Measurements from ENCODE around the gene PEX13. TPM values are rescaled to one million over a fixed set of nuclear protein-coding genes. Genes with fewer than 3 reads are reported as not detected.

PEX13 gene
- total RNA-seq, 1 donor from 2014 or later = 28.8 TPM

DNA sequence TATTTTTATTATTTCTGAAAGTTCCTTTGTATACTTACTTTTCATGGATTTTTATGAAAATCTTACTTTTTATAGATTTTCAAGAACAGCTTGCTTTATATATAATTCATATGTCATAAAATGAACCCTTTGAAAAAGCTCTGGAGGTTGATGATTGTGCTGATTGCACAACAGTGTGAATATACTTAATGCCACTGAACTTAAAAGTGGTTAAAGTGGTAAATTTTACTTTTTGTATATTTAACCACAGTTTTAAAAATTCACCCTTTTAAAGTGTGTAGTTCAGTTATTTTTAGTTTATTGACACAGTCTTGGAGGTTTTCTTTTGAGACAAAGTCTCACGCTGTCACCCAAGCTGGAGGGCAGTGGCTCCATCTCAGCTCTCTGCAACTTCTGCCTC, 56.6 kb downstream of the PEX13 start:
- no peak overlapping the region for H3K4me3 ChIP-seq (ENCODE audit: insufficient read depth, low read depth, low read length)
- H3K4me2 ChIP-seq (ENCODE audit: low read length) = no peak overlapping the region
- H3K9me3 ChIP-seq (ENCODE audit: insufficient read depth, low read depth, low read length) = no peaks in the 10 kb centered on the region
- Mint-ChIP-seq H3K36me3 (ENCODE audit: low read depth, unreplicated experiment) (no peaks in the 10 kb centered on the region), H3K27me3 (ENCODE audit: low read depth, unreplicated experiment) (no peaks in the 10 kb centered on the region), H3K4me3 (ENCODE audit: unreplicated experiment) (no peak overlapping the region), H3K9me3 (ENCODE audit: unreplicated experiment) (no peaks in the 10 kb centered on the region), H3K27ac (ENCODE audit: unreplicated experiment) (no peak overlapping the region), H3K4me1 (ENCODE audit: low read depth, unreplicated experiment) (no peaks in the 10 kb centered on the region)
- peaks cover 1% of the 10 kb centered on the region for H3K79me2 ChIP-seq (ENCODE audit: insufficient read depth, low read length)
- FAIRE-seq (no peak), DNase-seq (ENCODE audit: low read depth) (no peak)
- H4K20me1 ChIP-seq (ENCODE audit: insufficient read depth, low read length) = no peaks in the 10 kb centered on the region
- no peaks in the 10 kb centered on the region for H3K4me1 ChIP-seq (ENCODE audit: insufficient read depth, low read length)
- H3K27me3 ChIP-seq (ENCODE audit: insufficient read depth, low read length) = no peaks in the 10 kb centered on the region
- peaks cover 16% of the 10 kb centered on the region for H3K36me3 ChIP-seq (ENCODE audit: insufficient read depth, low read length)
- H2AFZ ChIP-seq (ENCODE audit: low read depth, low read length) = no peak overlapping the region
- H3K27ac ChIP-seq (ENCODE audit: low read depth, low read length) = no peak overlapping the region
- no peak for TF ChIP-seq EZH2 (IDR thresholded peaks at IDR 0.05; ENCODE audit: insufficient read depth, low read length)
- TF ChIP-seq, protein P1, sequence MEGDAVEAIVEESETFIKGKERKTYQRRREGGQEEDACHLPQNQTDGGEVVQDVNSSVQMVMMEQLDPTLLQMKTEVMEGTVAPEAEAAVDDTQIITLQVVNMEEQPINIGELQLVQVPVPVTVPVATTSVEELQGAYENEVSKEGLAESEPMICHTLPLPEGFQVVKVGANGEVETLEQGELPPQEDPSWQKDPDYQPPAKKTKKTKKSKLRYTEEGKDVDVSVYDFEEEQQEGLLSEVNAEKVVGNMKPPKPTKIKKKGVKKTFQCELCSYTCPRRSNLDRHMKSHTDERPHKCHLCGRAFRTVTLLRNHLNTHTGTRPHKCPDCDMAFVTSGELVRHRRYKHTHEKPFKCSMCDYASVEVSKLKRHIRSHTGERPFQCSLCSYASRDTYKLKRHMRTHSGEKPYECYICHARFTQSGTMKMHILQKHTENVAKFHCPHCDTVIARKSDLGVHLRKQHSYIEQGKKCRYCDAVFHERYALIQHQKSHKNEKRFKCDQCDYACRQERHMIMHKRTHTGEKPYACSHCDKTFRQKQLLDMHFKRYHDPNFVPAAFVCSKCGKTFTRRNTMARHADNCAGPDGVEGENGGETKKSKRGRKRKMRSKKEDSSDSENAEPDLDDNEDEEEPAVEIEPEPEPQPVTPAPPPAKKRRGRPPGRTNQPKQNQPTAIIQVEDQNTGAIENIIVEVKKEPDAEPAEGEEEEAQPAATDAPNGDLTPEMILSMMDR (IDR thresholded peaks at IDR 0.05; ENCODE audit: insufficient read depth, low read depth, low read length) = no peak
- H3K9ac ChIP-seq (ENCODE audit: low read length) = no peak overlapping the region

DNA sequence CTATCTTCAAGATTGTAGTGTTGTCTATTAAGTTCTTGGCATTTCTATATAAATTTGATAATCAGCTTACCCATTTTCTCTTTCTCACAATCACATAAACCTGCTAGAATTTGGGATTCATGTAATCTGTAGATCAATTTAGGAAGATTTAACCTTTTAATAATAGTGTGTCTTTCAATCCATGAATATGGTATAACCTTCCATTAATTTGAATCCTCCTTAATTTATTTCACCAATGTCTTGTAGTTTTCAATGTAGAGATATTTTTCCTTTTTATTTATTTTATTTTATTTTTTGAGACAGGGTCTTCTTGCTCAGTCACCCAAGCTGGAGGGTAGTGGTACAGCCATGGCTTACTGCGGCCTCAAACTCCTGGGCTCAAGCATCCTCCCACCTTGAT, 68.4 kb downstream of the PEX13 start:
- FAIRE-seq (no peak), DNase-seq (ENCODE audit: low read depth) (no peak)
- no peak overlapping the region for H3K4me3 ChIP-seq (ENCODE audit: insufficient read depth, low read depth, low read length)
- no peak overlapping the region for H3K9ac ChIP-seq (ENCODE audit: low read length)
- no peaks in the 10 kb centered on the region for H3K27me3 ChIP-seq (ENCODE audit: insufficient read depth, low read length)
- Mint-ChIP-seq H3K9me3 (ENCODE audit: unreplicated experiment) (no peaks in the 10 kb centered on the region), H3K4me3 (ENCODE audit: unreplicated experiment) (no peak overlapping the region), H3K36me3 (ENCODE audit: low read depth, unreplicated experiment) (peaks cover 7% of the 10 kb centered on the region), H3K4me1 (ENCODE audit: low read depth, unreplicated experiment) (no peaks in the 10 kb centered on the region), H3K27me3 (ENCODE audit: low read depth, unreplicated experiment) (no peaks in the 10 kb centered on the region), H3K27ac (ENCODE audit: unreplicated experiment) (no peak overlapping the region)
- no peaks in the 10 kb centered on the region for H3K4me1 ChIP-seq (ENCODE audit: insufficient read depth, low read length)
- H3K4me2 ChIP-seq (ENCODE audit: low read length) = no peak overlapping the region
- H3K27ac ChIP-seq (ENCODE audit: low read depth, low read length) = no peak overlapping the region
- no peaks in the 10 kb centered on the region for H3K79me2 ChIP-seq (ENCODE audit: insufficient read depth, low read length)
- H4K20me1 ChIP-seq (ENCODE audit: insufficient read depth, low read length) = no peaks in the 10 kb centered on the region
- peaks cover 7% of the 10 kb centered on the region for H3K36me3 ChIP-seq (ENCODE audit: insufficient read depth, low read length)
- no peak overlapping the region for H2AFZ ChIP-seq (ENCODE audit: low read depth, low read length)
- H3K9me3 ChIP-seq (ENCODE audit: insufficient read depth, low read depth, low read length) = no peaks in the 10 kb centered on the region
- TF ChIP-seq EZH2 (IDR thresholded peaks at IDR 0.05; ENCODE audit: insufficient read depth, low read length) = no peak
- TF ChIP-seq, protein P1 (IDR thresholded peaks at IDR 0.05; ENCODE audit: insufficient read depth, low read depth, low read length) = no peak

DNA sequence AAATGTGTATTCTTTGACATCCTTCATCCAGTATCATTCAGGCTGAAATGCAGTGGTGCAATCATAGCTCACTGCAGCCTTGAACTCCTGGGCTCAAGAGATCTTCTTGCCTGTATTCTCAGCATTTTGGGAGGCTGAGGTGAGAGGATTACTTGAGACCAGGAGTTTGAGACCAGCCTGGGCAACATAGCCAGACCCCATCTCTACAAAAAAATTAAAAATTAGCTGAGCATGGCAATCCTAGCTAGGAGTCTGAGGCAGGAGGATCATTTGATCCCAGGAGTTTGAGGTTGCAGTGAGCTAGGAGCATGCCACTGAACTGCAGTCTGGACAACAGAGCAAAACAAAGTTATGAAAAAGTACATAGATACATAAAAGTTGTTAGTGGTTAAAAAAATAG, 72.3 kb downstream of the PEX13 start:
- Mint-ChIP-seq H3K27me3 (ENCODE audit: low read depth, unreplicated experiment) (no peaks in the 10 kb centered on the region), H3K36me3 (ENCODE audit: low read depth, unreplicated experiment) (peaks cover 6% of the 10 kb centered on the region), H3K27ac (ENCODE audit: unreplicated experiment) (no peak overlapping the region), H3K4me1 (ENCODE audit: low read depth, unreplicated experiment) (no peaks in the 10 kb centered on the region), H3K4me3 (ENCODE audit: unreplicated experiment) (no peak overlapping the region), H3K9me3 (ENCODE audit: unreplicated experiment) (no peaks in the 10 kb centered on the region)
- TF ChIP-seq, protein P1 (IDR thresholded peaks at IDR 0.05; ENCODE audit: insufficient read depth, low read depth, low read length) = no peak
- TF ChIP-seq EZH2 (IDR thresholded peaks at IDR 0.05; ENCODE audit: insufficient read depth, low read length) = no peak
- FAIRE-seq (no peak), DNase-seq (ENCODE audit: low read depth) (no peak)
- Histone ChIP-seq H3K4me3 (ENCODE audit: insufficient read depth, low read depth, low read length) (no peak overlapping the region), H3K4me2 (ENCODE audit: low read length) (no peak overlapping the region), H4K20me1 (ENCODE audit: insufficient read depth, low read length) (no peaks in the 10 kb centered on the region), H3K9ac (ENCODE audit: low read length) (no peak overlapping the region), H3K9me3 (ENCODE audit: insufficient read depth, low read depth, low read length) (no peaks in the 10 kb centered on the region), H3K79me2 (ENCODE audit: insufficient read depth, low read length) (no peaks in the 10 kb centered on the region), H3K27ac (ENCODE audit: low read depth, low read length) (no peak overlapping the region), H3K36me3 (ENCODE audit: insufficient read depth, low read length) (peaks cover 13% of the 10 kb centered on the region), H3K4me1 (ENCODE audit: insufficient read depth, low read length) (no peaks in the 10 kb centered on the region), H2AFZ (ENCODE audit: low read depth, low read length) (no peak overlapping the region), H3K27me3 (ENCODE audit: insufficient read depth, low read length) (no peaks in the 10 kb centered on the region)
